Measurements from ENCODE around the gene GNAI3.

GNAI3 gene

GRCh38 chr1:109598655-109599054, 50.2 kb downstream of the GNAI3 start:
- peak; percentile 62 for DNase-seq

GRCh38 chr1:109603229-109603628, 54.8 kb downstream of the GNAI3 start:
- DNase-seq = no peak

GRCh38 chr1:109605381-109605780, 57.0 kb downstream of the GNAI3 start:
- DNase-seq = no peak

GRCh38 chr1:109609881-109610280, 61.5 kb downstream of the GNAI3 start:
- DNase-seq = no peak

GRCh38 chr1:109610609-109611307, 62.3 kb downstream of the GNAI3 start:
- DNase-seq = peak; percentile 89

- no peak for DNase-seq
These were observed 63.0 kb downstream of the GNAI3 start for GRCh38 chr1:109611308-109611990.

- DNase-seq = no peak
These were observed 65.1 kb downstream of the GNAI3 start for GRCh38 chr1:109613361-109614147.

- no peak for DNase-seq
These were observed 67.5 kb downstream of the GNAI3 start for GRCh38 chr1:109615879-109616278.

GRCh38 chr1:109616391-109616790, 68.0 kb downstream of the GNAI3 start:
- no peak for DNase-seq

- DNase-seq = peak; percentile 88
These were observed 68.9 kb downstream of the GNAI3 start for GRCh38 chr1:109617291-109617801.

GRCh38 chr1:109618661-109619575, 70.5 kb downstream of the GNAI3 start:
- DNase-seq = no peak

- DNase-seq = peak; percentile 88
These were observed 71.4 kb downstream of the GNAI3 start, which contains the start of the genes AMPD2 and GNAT2 for GRCh38 chr1:109619576-109620400. AMPD2 (plus strand) TSS chr1:109619837; CDS start chr1:109621176, 1,339 bp downstream. GNAT2 (minus strand) TSS chr1:109619616; CDS start chr1:109612870, 6,746 bp downstream.

- peak; percentile 71 for DNase-seq
These were observed 72.0 kb downstream of the GNAI3 start for GRCh38 chr1:109620401-109620791.

GRCh38 chr1:109620841-109621286, 72.4 kb downstream of the GNAI3 start:
- peak; percentile 97 for DNase-seq

GRCh38 chr1:109621379-109622136, 73.1 kb downstream of the GNAI3 start:
- no peak for DNase-seq

- DNase-seq = no peak
These were observed 73.9 kb downstream of the GNAI3 start for GRCh38 chr1:109622137-109622892.

GRCh38 chr1:109622895-109623294, 74.5 kb downstream of the GNAI3 start:
- no peak for DNase-seq

- no peak for DNase-seq
These were observed 75.3 kb downstream of the GNAI3 start for GRCh38 chr1:109623601-109624161.

Measured in islet precursor cell (in vitro differentiated cells).